HG03571 (cell line): ENCODE measurements around the gene UBN1.

Experiments
- ATAC-seq: cut with Tn5 transposase; IDR thresholded peaks from one replicate; pipeline ENCODE4 v1.9.1; 2021; ENCODE audit not compliant: unreplicated experiment

The UBN1 gene

DNA sequence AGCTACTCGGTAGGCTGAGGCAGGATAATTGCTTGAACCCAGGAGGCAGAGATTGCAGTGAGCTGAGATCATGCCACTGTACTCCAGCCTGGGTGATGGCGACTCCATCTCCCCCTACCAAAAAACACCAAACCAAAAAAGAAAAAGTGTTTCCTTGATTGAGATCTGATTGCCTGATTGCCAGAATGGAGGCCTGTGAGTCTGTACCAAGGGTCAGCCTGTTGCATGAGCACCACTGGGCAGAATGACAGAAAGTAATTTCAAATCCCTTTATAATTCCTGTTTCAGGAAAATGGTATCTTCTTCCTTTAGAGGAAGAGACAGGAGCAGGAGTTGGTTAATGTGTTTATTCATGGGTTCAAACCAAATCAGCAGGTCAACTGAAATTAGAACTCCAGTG lies 8.5 kb downstream of the UBN1 start:
- no peak for ATAC-seq

DNA sequence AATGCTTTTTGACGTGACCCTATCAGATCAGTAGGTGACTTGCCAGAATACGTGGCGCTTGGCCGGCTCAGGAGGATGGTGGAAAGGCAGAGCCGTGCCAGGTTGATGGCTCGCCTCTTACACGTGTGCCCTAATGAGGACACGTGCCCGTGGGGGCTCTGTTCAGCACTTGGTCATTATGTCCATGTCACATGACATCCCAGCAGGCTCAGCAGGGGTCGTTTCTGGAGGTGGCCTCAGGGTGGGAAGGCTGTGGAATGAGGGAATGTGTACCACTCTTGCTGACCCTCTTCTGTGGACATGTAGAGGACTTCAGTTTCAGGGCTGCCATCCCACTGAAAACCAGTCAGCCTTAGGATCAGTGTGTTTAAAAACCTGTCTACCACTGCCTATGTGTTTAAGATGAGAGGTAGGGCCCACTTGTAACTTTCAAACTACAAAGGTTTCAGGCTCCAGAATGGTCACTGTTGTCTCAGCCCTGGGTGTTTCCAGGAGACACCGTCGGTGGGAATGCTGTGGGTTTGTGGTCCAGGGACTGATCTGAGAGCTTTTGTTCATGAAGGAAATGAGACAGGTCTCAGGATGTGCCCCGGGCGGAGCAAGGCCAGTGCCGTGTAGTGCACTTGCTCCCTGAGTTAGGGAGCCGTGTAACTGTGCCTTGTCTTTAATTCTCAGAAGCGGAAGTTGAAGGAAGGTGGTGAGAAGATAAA lies 12.1 kb downstream of the UBN1 start:
- no peak for ATAC-seq

DNA sequence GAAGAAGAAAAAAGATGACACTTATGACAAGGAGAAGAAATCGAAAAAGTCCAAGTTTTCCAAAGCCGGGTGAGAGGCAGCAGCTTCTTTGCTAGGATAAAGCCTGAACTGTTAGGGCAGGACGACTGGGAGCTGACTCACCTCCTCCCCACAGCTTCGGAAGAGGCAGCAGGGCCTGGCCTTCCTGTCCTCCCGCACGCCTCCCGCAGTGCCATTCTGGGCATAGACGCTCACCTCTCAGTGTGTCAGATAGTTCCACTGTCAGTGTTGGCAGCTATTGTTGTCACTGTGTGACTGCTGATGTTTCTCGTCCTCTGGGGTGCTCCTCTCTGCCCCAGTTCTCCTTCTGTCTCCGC lies 12.6 kb downstream of the UBN1 start:
- no peak for ATAC-seq

DNA sequence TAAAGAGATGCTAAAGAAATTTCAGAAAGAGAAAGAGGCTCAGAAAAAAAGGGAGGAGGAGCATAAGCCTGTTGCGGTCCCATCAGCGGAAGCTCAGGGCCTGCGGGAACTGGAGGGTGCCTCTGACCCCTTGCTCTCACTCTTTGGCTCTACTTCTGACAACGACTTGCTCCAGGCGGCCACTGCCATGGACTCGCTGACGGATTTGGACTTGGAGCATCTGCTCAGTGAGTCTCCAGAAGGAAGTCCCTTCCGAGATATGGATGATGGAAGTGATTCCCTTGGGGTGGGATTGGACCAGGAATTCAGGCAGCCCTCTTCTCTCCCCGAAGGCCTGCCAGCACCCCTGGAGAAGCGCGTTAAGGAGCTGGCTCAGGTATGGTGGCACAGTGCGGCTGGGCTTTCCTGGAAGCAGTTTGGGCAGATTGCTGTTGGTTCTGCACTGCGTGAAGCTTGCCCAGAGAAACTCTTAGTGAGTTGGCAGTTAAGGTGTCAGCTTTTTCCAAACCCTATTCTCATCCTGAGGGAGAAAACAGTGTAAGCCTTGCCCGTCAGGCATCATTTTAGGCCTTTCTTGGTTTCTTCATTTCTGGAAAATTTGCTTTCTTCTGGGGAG lies 13.6 kb downstream of the UBN1 start:
- ATAC-seq, result no peak

DNA sequence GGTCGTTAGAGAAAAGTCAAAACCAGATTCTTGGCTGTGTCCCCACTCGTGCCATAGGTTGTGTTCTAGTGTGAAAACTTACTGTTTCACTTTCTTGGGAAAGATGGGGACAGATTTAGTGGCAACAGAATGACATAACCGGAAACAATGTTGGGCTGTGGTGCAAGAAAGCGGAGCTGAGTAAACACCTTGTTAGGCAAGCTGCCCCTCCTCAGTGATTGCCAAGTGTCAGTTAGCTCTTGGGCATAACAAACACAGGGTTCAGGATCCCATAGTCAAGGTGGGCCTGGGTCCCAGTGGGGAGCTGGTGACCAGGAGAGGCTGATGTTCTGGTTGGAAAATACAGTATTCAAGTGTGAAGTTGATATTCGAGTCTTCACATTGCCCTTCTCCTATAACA lies 15.4 kb downstream of the UBN1 start:
- ATAC-seq, result no peak

DNA sequence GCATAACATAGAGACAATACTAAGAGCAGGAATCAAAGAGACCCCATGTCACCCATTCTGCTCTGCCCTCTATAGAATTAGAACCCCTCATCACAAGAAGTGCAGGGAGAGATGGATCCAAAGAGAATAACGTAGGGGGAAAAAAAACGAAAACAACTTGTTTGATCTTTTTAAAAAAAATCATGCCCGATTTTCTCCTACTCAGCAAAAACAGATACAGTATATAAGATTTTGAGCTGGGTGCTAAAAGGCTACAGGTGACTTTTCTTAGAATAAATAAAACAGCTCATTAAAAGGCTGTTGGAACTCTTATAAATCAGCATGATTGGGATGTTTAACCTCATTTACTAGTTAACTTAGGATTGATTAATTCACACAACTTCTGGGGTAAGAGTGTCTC lies 17.4 kb downstream of the UBN1 start:
- no peak for ATAC-seq

DNA sequence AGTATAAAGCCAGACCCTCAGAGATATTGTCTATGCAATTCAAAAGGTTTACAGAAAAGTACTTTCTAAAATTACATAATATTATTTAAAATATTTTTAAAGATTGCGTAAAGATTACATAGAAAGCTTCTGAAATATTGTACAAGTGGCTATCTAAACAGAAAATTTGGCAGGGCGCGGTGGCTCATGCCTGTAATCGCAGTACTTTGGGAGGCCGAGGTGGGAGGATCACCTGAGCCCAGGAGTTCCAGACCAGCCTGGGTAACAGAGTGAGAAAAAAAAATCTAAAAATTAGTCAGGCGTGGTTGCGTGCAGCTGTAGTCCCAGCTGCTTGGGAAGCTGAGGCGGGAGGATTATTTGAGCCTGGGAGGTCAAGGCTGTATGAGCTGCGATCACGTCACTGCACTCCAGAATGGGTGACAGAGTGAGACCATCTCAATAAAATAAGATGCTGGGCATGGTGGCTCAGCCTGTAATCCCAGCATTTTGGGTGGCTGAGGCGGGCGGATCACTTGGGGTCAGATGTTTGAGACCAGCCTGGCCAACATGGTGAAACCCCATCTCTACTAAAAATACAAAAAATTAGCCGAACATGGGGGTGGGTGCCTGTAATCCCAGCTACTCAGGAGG lies 18.1 kb downstream of the UBN1 start:
- no peak for ATAC-seq

DNA sequence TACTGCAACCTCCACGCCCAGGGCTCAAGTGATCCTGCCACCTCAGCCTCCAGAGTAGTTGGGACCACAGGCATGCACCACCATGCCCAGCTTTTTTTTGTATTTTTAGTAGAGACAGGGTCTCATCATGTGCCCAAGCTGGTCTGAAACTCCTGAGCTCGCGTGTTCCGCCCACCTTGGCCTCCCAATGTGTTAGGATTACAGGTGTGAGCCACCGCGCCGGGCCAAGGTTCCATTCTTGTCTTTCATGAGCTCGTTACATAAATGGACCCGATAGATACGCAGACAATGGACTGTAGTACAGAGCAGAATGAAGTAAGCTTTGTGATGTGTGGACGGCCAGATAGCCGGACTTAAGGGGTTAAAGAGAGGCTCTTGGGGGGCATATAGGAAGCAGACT lies 19.3 kb downstream of the UBN1 start:
- ATAC-seq, result no peak

DNA sequence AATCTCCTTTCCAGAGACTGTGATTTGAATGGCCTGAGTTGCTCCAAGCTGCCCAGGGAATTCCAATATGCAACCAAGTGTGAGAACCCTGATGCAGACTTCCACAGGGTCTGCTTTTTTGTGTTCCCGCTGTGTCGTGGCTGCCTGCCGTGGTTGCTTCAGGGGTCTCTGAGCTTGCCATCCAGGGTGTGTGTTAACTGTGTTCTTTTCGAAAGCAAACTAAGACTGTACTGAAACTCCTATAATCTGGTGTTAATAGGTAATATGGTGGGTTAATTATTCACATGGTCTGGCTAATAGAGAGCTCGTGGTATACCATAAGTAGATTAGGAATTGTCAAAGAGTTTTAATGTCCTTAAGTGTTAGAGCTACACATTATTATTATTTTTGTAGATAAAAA lies 20.7 kb downstream of the UBN1 start:
- no peak for ATAC-seq

DNA sequence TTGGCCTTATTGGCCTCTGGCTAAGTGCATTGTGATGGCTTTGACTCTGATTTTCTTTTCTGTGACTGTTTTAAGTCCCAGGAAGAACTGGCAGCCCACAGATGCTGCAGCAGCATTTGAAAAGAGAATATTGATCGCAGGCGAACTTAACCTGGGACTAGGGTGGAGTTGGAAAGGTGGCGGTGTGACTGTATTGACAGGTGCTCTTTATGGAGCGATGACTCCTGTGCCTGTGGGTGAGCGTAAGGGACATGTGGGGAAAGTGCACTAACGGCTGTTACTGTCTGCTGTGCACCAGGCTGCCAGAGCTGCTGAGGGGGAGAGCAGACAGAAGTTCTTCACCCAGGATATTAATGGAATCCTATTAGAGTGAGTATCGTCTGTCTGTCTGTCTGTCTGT lies 21.3 kb downstream of the UBN1 start:
- no peak for ATAC-seq

DNA sequence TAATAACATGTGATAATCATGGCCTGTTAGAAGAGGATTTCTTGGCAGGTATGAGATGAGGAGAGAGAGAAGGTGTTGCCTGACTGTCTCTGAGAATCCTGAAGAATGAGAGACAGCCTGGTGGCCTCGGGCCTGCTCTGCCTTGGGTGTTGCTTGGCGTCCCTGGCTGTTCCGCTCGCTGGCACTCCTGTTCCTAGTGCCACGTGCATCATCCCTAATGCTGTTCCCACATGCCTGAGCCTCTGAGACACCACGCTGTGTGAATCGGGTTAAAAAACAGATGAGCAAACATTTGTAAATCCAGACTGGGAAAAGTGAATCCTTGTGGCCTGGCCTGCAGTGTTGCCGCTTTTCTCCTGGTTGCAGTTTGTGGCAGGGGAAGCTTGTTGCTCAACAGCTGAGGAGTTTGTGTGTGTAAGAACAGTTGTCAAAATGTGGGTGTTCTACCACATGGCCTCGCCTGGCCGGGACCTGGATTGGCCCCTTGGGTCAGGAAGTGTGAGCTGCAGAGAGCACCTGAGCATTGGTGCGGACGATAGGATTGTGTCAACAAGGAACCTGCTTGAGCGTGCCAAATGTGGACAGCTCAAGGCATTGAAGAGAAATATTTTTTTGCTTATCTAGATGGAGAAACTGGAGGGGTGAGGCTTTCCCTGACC lies 22.0 kb downstream of the UBN1 start:
- ATAC-seq, result no peak

DNA sequence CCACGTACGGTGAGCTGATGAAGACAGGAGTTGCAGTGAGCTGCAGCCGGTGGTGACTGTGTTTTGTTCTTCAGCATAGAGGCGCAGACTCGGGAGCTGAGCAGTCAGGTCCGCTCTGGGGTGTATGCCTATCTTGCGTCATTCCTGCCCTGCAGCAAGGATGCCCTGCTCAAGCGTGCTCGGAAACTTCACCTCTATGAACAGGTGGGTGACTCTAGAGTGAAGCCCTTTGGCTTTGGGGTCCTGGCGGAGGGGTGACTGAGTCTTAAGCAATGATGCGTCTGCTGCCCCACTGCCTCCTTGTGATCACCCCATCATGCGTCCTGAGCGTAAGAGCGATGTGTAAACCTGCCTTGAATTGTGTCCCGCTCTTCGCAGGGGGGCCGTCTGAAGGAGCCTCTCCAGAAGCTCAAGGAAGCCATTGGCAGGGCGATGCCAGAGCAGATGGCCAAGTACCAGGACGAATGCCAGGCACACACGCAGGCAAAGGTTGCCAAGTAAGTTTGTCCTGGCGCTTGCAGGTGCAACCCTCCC lies 22.9 kb downstream of the UBN1 start:
- no peak for ATAC-seq

DNA sequence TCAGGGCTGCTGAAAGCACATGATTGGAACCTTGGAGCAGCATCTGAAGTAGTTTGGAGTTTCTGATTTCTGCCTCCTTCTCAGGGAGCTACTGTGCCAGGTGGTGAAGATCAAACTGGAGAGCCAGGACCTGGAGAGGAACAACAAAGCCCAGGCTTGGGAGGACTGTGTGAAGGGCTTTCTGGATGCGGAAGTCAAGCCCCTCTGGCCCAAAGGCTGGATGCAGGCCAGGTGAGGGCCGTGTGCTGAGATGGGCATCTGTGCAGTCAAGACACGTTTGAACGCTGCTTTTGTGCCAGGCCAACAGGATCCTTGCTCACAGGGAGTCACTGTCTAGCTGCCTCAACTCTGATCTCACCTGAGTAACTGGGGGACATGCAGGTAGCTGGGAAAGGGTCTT lies 23.8 kb downstream of the UBN1 start:
- ATAC-seq, result no peak

DNA sequence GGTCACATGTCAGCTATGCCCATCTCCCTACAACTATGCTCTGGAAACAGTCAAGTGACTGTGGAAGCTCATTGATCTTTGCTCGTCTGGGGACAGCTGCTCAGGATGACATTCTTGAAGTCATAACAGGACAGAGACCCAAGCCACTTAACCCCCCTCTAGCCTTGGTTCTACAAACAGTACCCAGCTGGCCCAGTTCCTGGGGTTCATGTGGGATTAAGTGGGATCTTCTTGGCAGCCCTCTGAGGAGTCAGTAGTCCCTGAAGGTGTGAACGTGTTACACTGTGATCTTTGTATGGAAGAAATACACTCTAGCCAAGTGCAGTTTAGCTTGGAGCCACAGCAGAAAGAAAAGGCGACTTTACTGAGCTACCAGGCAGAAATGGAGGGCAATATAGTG lies 25.8 kb downstream of the UBN1 start:
- no peak for ATAC-seq

DNA sequence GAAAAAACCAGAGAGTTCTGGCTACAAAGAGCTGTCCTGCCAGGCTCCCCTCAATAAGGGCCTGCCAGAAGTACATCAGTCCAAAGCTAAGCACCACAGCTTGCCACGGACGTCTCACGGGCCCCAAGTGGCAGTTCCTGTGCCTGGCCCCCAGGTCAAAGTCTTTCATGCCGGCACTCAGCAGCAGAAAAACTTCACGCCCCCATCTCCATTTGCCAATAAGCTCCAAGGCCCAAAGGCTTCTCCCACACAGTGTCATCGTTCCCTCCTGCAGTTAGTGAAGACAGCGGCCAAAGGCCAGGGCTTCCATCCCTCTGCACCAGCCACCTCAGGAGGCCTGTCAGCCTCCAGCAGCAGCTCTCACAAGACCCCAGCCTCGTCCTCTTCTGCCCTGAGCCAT lies 27.4 kb downstream of the UBN1 start:
- no peak for ATAC-seq

DNA sequence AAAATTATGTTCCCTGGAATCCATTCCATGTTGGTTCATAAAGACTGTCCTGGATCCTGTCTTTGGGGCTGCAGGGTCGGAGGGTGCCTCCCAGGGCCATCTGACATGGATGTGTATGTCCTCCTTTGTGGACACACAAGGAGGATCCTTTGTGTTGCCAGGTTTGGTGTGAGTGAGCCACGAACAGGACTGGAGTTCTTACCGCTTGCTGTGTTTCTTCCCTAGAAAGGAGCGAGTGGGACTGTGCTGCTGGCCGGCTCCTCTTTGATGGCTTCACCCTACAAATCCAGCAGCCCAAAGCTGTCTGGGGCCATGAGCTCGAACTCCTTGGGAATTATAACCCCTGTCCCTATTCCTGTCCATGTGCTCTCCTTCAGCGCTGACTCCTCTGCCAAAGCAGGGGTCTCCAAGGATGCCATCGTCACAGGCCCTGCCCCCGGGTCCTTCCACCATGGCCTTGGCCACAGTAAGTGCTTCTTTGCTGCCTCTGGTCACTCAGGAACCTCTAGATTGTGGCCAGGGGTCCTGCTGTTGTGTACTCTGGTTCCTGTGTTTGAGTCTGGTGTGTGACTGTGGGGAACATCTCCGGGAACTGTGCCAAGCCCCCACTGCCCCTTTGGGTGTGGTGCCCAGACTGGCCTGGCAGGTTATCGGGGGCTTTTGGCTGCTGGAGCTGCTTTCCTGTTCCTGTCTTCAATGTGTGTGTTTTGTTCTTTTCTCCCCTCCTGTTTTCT lies 29.5 kb downstream of the UBN1 start:
- no peak for ATAC-seq

DNA sequence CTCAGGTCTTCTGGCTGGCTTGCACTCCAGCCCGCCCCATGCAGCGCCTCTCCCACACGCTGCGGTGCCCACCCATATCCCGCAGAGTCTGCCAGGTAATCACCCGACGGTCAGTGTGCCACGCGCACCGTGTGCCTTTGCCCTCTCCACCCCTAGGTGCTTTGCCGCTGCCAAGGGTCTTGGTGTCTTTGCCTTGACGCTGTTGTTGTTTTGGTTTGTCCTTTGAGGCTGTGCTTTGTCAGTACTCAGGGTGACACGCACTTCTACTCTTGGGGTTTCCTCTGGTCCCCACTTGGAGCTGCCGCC lies 30.1 kb downstream of the UBN1 start:
- no peak for ATAC-seq

DNA sequence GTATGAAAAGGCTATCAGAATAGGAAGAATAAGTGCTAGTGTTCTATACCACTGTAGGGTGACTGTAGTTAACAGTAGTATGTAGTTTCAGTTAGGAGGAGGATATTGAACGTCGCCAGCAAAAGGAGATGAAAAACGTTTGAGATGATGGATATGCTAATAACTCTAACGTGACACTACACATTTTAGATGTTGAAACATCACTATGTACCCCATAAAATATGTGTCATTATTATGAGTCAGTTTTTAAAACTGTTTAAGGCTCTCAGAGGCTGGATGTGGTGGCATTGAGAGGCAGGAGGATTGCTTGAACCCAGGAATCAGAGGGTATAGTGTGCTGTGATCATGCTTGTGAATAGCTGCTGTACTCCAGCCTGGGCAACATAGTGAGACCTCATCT lies 31.8 kb downstream of the UBN1 start:
- ATAC-seq, result no peak

DNA sequence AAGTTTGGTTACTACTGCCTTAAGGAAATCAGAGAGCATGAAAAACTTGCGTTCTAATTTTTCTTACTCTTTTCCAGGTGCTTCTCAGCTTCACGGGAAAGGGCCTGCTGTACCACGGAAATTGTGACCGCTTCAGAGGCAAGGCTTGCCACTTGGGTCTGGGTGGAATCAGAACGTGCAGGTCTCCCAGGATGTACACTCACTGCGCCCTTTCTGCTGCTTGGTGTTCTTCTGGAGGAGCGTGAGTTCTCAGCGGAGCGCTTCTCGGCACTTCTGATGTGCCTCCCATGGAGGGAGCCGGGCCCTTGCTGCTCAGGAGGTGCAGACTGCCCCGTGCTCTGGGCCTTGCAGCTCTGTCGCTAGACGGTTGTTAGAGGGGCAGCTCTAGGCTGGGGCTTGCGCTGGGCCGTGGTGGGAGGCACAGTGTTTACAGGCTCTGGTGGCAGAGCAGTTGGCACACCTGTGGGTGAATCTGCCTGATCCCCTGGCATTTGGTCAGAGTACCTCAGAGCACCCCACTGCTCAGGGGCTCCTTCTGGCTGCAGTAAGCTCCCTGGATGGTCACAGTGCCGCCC lies 32.8 kb downstream of the UBN1 start:
- no peak for ATAC-seq

DNA sequence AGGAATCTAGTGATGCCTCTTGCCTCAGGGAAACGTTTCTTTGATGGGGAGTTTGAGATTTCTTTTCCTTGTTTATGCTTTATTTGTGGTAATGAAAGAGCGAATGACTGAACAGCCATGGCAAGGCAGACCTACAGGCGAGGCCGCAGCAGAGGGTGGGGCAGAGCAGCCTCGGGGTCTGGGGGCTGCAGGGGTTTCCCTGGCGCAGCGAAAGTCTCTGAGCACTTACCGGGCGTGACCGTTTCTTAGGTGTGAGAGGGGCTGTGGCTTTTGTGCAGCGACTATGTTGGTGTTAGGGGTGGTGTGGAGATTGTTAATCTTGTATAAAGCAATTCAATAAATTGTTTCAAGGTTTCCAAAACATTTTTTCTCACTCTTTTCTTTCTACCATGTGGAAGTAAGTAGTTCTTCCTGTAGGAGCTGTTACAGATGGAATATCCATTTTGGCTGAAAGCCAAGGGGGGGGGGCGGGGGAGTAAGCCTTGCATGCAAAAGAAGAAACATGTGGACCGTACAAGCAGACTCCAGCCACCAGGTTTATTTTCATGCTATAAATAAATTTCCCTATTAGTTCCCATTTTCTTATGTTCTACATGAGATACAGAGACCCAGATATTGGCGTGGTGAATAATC lies 34.8 kb downstream of the UBN1 start:
- ATAC-seq, result no peak
